C4-2B (cell line): ENCODE results near the gene C6orf141.

Experiments used
- CTCF ChIP-seq: fragments of 450-650 bp; conservative IDR thresholded peaks from 2 replicates; pipeline ENCODE4 v1.5.1; 2017; ENCODE audit warnings: mild to moderate bottlenecking
- ZFX ChIP-seq: fragments of 450-650 bp; IDR thresholded peaks from 2 replicates; pipeline ENCODE4 v1.6.1; 2017

- TF ChIP-seq CTCF = no peak
- no peak for TF ChIP-seq ZFX
Measured at GRCh38 chr6:49527320-49527719, 23.1 kb upstream of the C6orf141 start.
